ENCODE data around the gene ILDR2.
"Not testable (repeated sequence)": the region's sequence is repeated elsewhere in the genome, so short reads cannot be mapped to it uniquely, and the experiment has no call there.

ILDR2 gene

DNA sequence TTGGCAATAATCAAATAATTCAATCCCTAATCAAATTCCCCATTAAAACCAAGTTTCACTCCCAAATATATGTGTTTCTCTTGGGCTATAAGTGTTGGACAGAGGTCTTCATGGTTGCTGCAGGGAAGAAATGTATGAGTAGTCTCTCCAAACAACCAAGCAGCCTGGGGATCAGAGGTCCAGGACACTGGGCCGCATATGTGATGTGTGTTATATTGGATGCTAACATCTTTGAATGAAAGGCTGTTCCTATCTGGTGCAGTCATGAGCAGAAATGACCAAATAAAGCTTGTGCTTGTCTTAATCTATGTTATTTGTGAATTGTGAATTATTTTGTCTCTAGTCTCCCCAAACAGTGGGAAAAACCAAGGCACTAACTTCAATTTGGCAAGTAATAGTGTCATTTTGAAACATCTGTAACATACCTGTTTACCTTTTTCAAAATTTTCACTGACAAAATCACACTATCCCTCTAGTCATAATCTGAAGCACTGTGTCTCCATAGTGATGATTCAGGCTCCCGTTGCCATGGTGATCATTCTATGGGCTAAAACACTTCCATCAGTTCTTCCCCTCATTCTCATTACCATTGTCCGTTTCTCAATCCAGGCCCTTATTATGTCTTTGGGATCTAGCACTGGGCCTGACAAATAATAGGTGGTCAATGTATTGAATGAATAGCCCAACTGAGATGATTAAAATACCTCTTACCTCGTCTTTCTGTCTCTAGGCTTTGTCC lies 86.8 kb downstream of the ILDR2 start:
- no peak for DNase-seq (ENCODE audit: extremely low read depth, low read depth)
- H3K4me3 ChIP-seq (replicated peaks; ENCODE audit: low read depth, low read length) = no peak overlapping the region
- TF ChIP-seq, protein P1, sequence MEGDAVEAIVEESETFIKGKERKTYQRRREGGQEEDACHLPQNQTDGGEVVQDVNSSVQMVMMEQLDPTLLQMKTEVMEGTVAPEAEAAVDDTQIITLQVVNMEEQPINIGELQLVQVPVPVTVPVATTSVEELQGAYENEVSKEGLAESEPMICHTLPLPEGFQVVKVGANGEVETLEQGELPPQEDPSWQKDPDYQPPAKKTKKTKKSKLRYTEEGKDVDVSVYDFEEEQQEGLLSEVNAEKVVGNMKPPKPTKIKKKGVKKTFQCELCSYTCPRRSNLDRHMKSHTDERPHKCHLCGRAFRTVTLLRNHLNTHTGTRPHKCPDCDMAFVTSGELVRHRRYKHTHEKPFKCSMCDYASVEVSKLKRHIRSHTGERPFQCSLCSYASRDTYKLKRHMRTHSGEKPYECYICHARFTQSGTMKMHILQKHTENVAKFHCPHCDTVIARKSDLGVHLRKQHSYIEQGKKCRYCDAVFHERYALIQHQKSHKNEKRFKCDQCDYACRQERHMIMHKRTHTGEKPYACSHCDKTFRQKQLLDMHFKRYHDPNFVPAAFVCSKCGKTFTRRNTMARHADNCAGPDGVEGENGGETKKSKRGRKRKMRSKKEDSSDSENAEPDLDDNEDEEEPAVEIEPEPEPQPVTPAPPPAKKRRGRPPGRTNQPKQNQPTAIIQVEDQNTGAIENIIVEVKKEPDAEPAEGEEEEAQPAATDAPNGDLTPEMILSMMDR (IDR thresholded peaks at IDR 0.05; ENCODE audit: low read depth, low read length, missing control alignments) = no peak

DNA sequence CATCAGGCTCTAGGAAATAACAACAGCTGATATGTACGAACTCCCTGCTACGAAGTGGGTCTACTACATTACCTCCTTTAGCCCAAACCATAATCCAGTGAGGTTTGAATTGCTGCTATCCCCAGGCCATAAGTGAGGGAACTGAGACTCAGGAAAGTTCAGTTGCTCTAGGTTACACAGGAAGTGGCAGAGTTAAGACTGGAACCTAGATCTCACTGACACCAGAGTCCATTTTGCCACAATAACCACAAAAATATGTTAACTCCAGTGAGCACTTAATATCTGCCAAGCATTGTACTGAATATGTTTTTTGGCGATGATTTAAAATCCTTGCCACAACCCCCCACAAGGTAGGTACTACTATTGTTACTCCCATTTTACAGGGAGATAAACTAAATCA lies 90.4 kb downstream of the ILDR2 start:
- no peak overlapping the region for H3K4me3 ChIP-seq (replicated peaks; ENCODE audit: low read depth, low read length)
- TF ChIP-seq, protein P1 (IDR thresholded peaks at IDR 0.05; ENCODE audit: low read depth, low read length, missing control alignments) = no peak
- DNase-seq (ENCODE audit: extremely low read depth, low read depth) = no peak

DNA sequence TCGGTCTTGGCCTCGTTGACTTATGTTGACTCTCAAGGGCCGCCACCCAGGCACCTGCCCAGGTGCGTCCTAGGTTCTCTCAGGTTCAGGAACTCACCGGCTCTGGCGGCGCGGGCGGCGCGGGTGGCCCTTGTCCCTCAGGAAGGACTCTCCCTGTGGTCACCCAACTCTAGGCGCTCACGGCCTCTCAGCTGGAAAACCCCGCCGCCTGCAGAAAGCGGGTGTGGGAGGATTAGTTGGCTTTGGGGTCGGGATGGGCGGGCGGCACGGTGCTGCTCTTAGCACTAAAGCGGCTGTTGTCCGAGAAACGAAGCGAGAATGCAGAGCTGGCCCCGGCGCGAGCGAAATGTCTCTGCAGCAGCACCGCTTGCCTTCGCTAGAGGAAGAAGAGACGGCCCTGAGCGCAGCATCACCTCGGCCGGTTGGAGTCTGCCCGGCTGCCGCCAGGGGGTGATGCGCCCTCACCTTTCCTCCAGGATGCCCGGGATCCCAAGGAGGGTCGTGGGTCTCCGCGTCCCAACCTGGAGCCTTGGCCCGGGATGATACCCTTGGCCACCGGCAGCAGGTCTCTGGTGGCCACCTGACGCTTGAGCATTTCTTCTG lies 91.2 kb downstream of the ILDR2 start:
- DNase-seq (ENCODE audit: extremely low read depth, low read depth) = no peak
- TF ChIP-seq, protein P1 (IDR thresholded peaks at IDR 0.05; ENCODE audit: low read depth, low read length, missing control alignments) = peak; percentile 65
- H3K4me3 ChIP-seq (replicated peaks; ENCODE audit: low read depth, low read length) = no peak overlapping the region

DNA sequence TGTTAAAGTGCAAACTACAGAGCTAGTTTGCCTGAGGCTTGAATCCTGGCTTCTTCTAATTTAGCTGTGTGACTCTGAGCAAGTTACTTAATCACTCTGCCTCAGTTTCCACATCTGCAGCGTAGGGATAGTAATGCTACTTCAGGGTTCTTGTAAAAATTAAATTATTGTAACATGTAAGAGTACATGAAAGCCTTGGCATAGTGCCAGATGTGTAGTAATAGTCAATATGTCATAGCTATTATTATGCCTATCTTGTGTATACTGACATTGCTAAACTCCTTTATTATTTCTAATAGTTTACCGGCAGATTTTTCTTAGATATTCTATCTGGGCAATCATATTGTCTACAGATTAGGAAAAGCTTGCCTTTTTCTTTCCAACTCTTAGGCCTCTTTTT lies 92.4 kb downstream of the ILDR2 start:
- DNase-seq (ENCODE audit: extremely low read depth, low read depth) = no peak
- TF ChIP-seq, protein P1 (IDR thresholded peaks at IDR 0.05; ENCODE audit: low read depth, low read length, missing control alignments) = no peak
- H3K4me3 ChIP-seq (replicated peaks; ENCODE audit: low read depth, low read length) = no peak overlapping the region

DNA sequence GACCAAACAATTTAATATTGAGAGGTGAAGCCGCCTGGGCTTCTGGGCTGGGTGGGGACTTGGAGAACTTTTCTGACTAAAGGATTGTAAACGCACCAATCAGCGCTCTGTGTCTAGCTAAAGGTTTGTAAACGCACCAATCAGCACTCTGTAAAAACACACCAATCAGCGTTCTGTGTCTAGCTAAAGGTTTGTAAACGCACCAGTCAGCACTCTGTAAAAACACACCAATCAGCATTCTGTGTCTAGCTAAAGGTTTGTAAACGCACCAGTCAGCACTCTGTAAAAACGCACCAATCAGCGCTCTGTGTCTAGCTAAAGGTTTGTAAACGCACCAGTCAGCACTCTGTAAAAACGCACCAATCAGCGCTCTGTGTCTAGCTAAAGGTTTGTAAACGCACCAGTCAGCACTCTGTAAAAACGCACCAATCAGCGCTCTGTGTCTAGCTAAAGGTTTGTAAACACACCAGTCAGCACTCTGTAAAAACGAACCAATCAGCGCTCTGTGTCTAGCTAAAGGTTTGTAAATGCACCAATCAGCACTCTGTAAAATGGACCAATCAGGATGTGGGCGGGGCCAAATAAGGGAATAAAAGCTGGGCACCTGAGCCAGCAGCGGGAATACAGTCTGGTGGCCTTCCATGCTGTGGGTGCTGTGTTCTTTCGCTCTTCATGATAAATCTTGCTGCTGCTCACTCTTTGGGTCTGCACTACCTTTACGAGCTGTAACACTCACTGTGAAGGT lies 97.0 kb downstream of the ILDR2 start:
- H3K4me3 ChIP-seq (replicated peaks; ENCODE audit: low read depth, low read length); DNase-seq (ENCODE audit: extremely low read depth, low read depth): not testable (repeated sequence)

DNA sequence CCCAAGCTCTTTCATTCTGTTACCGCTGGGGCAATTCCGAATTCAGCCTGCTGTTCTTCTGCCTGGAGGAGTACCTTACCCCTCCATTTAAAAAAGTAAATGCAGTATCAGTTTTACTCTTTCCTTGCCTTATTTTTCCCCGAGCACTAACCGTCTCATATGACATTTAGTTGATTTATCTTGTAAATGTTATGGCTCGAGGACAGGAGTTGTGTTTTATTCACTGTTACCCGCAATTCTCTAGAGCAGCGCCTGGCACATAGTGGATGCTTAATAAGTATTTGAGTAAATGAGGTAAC lies 98.9 kb downstream of the ILDR2 start:
- peak overlapping the region; percentile 77 for H3K4me3 ChIP-seq (replicated peaks; ENCODE audit: low read depth, low read length)
- TF ChIP-seq, protein P1 (IDR thresholded peaks at IDR 0.05; ENCODE audit: low read depth, low read length, missing control alignments) = no peak
- no peak for DNase-seq (ENCODE audit: extremely low read depth, low read depth)

Measured in HFF-Myc (cell line).